HG03571 (cell line): ENCODE data around the gene KIDINS220.

Experiments
- ATAC-seq: cut with Tn5 transposase; IDR thresholded peaks from one replicate; pipeline ENCODE4 v1.9.1; 2021; ENCODE audit not compliant: unreplicated experiment

KIDINS220 gene

GRCh38 chr2:8699839-8700238, 137.6 kb downstream of the KIDINS220 start:
- no peak for ATAC-seq

DNA sequence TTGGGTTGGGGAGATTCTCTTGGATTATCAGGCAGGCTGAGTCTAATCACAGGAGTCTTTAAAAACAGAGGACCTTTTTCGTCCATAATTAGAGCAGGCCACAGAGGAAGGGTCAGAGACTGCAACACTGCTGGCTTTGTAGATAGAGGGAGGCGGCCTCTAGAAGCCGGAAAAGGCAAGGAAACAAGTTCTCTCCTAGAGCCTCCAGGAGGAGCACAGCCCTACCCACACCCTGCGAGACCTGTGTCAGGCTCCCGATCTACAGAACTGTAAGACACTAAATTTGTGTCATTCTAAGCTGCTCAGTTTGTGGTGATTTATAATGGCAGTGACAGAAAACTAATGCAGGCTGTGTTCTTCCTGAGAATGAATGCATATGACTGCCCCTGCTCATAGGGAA, 140.2 kb downstream of the KIDINS220 start:
- ATAC-seq = no peak

- ATAC-seq = no peak
Observed at GRCh38 chr2:8694737-8695136, 142.7 kb downstream of the KIDINS220 start.

DNA sequence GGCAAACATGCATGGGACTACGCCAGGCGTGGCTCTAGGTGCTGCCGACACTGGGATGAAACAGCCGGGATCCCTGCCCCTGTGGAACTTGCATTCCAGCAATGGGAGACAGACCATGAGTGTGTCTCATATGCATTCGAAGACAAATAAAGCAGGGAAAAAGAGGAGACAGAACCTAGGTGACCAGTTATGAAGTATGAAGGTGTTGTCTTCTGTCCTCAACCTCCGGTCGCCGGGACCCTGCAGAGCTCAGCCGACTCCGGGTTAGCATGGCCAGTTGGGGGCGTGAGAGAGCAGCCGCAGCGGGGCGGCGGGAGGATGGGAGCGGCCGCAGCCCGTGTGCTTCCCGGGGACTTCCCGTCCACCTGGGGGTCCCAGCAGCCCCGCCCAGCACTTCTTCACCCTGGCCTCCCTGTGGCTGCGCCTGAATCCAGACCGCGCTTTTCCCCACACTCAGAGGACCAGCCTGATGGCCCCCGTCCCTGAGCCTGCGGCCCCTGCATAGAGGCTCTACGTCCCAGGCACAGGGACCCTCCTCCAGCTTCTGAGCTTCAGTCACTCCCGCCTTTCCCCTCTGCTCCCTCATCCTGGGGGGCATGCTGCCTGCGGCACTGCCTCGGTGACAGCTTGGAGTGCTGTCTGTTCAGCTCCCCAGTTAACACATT, 144.1 kb downstream of the KIDINS220 start:
- no peak for ATAC-seq

DNA sequence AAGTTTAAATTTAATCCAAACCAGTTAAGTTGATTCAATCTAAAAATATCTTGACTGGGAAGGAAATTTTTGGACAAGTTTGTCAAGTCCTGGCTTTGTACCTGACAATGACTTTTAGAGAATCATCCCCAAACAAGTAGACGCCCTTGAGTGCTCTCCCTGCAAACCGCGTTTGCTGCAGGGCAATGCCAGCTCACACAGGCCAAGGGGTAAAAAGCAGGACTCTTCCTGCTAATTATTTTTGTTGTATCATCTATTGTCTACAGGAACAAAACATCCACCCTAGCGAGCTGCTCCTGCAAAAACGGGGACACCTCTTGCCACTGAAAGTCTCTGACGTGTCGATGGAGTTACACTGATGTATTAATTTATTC, 144.6 kb downstream of the KIDINS220 start:
- no peak for ATAC-seq

GRCh38 chr2:8691859-8692437, 145.5 kb downstream of the KIDINS220 start:
- ATAC-seq = no peak

DNA sequence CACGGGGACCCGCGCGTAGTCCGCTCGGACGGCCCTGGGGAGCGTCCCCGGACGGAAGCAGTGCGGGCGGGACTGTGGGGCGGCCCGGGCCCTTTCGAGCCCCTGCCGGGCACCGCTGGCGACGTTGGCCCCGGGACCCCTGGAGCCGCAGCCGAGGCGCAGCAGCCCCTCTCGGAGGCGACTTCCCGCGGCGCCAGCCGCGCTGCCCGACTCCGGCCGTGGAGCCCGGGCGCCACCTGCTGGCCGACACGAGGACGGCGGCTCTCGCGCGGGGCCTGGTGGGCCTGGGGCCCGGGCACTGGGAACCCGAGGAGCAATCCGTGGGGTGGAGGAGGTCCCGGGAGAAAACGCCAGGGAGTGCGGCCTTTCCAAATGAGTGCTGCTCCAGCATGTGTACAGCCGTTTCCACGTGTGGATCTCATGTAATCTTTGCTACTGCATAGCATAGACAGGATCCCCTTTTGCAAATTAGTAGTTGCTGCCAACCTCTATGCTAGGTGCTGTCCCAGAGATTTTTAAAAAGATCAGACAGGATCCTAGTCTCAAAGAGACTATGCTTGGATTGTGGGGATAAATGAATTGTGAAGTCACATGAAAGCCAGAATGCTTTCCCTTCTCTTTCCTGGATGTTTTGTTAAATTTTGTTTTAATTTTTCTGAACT, 151.6 kb downstream of the KIDINS220 start:
- peak; percentile 32 for ATAC-seq

DNA sequence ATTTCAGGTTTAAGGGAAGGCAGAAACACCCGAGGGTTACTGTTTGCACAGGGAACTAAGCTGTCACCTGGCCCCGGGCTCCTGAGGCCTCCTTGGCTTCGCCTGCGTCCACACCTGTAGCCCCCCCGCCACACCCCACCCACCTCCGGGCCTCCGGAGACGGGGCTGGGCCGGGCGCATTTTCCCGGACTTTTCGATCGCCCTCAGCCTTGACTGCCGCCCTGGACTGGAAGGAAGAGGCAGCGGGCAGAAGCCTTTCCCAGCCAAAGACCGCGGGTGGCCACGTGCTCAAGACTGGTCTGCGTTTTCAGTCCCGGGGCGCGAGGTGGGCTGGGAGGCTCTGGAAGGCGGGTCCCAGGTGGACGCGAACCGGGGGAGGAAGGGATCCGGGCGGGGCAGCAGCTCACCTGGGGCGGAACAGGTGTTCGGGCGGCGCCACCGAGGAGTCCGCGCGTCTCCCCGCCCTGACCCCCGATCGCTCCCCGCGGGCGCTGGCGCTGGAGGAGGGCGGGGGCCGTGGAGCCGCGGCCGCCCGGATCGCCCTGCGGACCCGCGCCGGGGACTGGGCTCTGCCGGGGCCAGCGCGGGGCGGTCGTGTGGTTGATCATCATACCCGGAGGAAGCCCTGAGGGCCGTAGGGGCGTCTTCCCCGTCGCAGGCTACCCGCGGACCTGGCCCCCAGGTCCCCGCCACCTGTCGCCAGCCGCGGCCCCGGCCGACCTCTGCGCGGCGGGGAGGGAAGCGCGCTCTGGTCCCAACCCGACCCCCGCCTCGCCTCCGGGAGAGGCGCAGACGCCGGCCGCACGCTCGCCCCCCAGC, 152.3 kb downstream of the KIDINS220 start:
- ATAC-seq = peak; percentile 4

- ATAC-seq = no peak
Observed at GRCh38 chr2:8684540-8684877, 152.9 kb downstream of the KIDINS220 start.

DNA sequence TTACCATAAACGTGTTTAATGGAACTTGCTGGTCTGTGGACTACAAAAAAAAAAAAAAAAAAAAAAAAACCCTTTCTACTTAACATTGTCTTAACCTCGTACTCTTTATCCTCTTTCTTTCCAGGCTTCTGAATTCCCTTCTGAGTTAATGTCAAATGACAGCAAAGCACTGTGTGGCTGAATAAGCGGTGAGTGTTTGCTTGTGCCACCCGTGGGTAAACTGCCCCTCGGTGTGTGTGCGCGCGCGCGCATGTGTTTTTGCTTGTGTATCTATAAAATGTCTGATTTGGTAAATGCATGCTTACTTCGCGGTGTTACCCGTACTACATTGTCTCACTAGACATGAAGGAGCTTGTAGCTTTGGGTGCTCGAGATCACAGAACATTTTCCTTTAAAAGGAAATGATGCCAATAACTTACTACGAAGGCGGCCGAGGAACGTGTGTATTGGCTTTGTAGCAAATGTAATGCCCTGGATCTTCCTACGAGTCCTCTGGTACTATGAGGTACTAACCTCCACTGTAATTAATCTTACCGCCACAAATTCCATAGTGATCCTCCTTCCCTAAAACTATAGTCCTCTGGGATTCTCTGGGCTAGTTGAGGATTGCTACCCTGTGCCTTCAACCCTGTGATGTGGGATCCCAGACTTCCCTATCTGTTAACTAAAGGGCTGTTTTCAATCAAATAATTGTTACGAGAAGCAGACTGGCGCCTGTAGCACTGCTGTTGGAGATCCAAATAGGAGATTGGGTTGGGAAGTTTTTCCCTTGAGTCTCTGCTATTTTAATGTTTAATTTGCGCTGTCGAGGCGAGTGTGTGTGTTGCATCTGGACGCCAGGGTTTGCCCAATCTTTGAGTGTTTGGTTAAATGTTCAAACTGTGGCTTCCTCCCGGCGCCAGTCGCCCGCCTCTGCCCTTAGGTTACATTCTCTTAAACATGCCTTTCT, 154.4 kb downstream of the KIDINS220 start:
- no peak for ATAC-seq

GRCh38 chr2:8681786-8682692, 155.4 kb downstream of the KIDINS220 start, which contains the start of gene ID2:
Gene ID2 (plus strand): TSS chr2:8682056. CDS start chr2:8682166, 110 bp downstream.
- ATAC-seq = peak; percentile 58

GRCh38 chr2:8680822-8681760, 156.3 kb downstream of the KIDINS220 start:
- ATAC-seq = no peak

GRCh38 chr2:8679827-8680731, 157.3 kb downstream of the KIDINS220 start:
- ATAC-seq = no peak

DNA sequence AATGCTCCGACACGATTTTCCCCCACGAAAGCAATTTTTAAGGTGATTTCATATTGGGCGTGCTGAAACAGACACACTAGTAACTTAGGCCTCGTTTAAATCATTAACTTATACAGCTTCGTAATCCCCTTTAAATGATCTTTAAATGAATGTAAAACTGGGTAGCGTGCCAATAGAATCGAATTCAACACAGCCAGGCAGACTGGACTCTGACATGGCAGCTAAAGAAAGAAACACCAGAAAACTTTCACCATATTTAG, 157.9 kb downstream of the KIDINS220 start:
- no peak for ATAC-seq
